Lung (tissue), 12 donors: ENCODE measurements around the gene LHX8. TPM values are rescaled to one million over a fixed set of nuclear protein-coding genes. Genes with fewer than 3 reads are reported as not detected.
A peak's percentile ranks its signal among the peaks of the same experiment; 100 is the strongest.

ENCODE experiments used
- ATAC-seq: fragments of 200-7000 bp; cut with Tn5 transposase; one replicate; pipeline ENCODE4 v1.9.1; 2020; ENCODE audit warnings: moderate number of reproducible peaks; ENCODE audit not compliant: insufficient read depth, low FRiP score
- DNase-seq, 3 donors: peaks; one replicate each; pipeline ENCODE4 v3.0.0-alpha.2; 2013 to 2017
- H3K27ac ChIP-seq, 2 donors: one replicate each; pipeline ENCODE4 v1.5.1; 2013; ENCODE audit warnings: mild to moderate bottlenecking in 2 of 2, moderate library complexity in 2 of 2, control low read depth in 1 of 2, inconsistent platforms in 1 of 2, low read depth in 1 of 2, low read length in 1 of 2
- H3K27me3 ChIP-seq, 3 donors: one replicate each; pipeline ENCODE4 v1.5.1; 2013; ENCODE audit warnings: low read length in 2 of 3; ENCODE audit not compliant: control insufficient read depth in 3 of 3, insufficient read depth in 3 of 3
- H3K36me3 ChIP-seq, 4 donors: one replicate each; pipeline ENCODE4 v1.5.1; 2013; ENCODE audit warnings: low read length in 4 of 4, mild to moderate bottlenecking in 1 of 4, moderate library complexity in 1 of 4; ENCODE audit not compliant: control insufficient read depth in 4 of 4, insufficient read depth in 4 of 4
- H3K4me1 ChIP-seq, 5 donors: one replicate each; pipeline ENCODE4 v1.5.1; 2013; ENCODE audit warnings: low read length in 5 of 5, mild to moderate bottlenecking in 2 of 5, moderate library complexity in 1 of 5; ENCODE audit not compliant: control insufficient read depth in 5 of 5, insufficient read depth in 5 of 5
- H3K4me3 ChIP-seq: one replicate; pipeline ENCODE4 v1.5.1; 2013; ENCODE audit warnings: mild to moderate bottlenecking, control low read depth, moderate library complexity
- H3K9ac ChIP-seq, 2 donors: one replicate each; pipeline ENCODE4 v1.5.1; 2013; ENCODE audit warnings: low read length in 2 of 2, control low read depth in 1 of 2; ENCODE audit not compliant: insufficient read depth in 1 of 2
- H3K9me3 ChIP-seq, 4 donors: one replicate each; pipeline ENCODE4 v1.5.1; 2013; ENCODE audit warnings: low read length in 3 of 4, mild to moderate bottlenecking in 1 of 4, moderate library complexity in 1 of 4; ENCODE audit not compliant: control insufficient read depth in 4 of 4, insufficient read depth in 3 of 4
- CTCF ChIP-seq: IDR thresholded peaks from 2 replicates; pipeline ENCODE4 v1.5.1; 2012; ENCODE audit warnings: mild to moderate bottlenecking; ENCODE audit errors: control extremely low read depth, extremely low read depth
- WGBS, 2 donors: extraction: QIAGEN DNeasy Blood & Tissue Kit; methylation state at CpG; one replicate each; pipeline ENCODE4 v1.1.7; 2013; 5-methylcytosine and 5-hydroxymethylcytosine counted together
- polyA plus RNA-seq, 2 donors: library from polyadenylated mRNA; stranded (reverse); fragments of 200-250 nt; gene quantifications; one replicate each; pipeline ENCODE4 v1.2.1, GENCODE V29; 2013
- total RNA-seq, 2 donors: library from RNA; depleted of rRNA in 1 of 2; stranded (reverse); fragments of >200 nt in 1 of 2; gene quantifications; one replicate each; pipeline ENCODE4 v1.2.1, GENCODE V29; 2014 to 2021
- donor health status: control.
- donor health status: control.
- donor health status: Bipolar disorder and iron deficiency.
- donor health status: healthy.
- donor health status: DM: yes; HTN: yes; CAD: no.

LHX8 gene
- total and polyA plus RNA-seq, 4 donors = not detected

GRCh38 chr1:75198761-75199160 is 64.6 kb downstream of the LHX8 start:
- H3K4me3 ChIP-seq = no peak overlapping the region
- no peak for ATAC-seq
- DNase-seq = no peak
- WGBS, 2 donors = 89 to 97% methylated on average over 1 of the region's 1 CpG
- H3K9me3 ChIP-seq = no peaks in the 10 kb centered on the region
- H3K9ac ChIP-seq = no peak overlapping the region
- H3K27me3 ChIP-seq = peaks cover 0 to 8% (median 0%) of the 10 kb centered on the region in 3 donors
- H3K4me1 ChIP-seq = no peaks in the 10 kb centered on the region
- no peak overlapping the region for H3K27ac ChIP-seq
- H3K36me3 ChIP-seq = no peaks in the 10 kb centered on the region
- no peak for TF ChIP-seq CTCF

- ATAC-seq (no peak), DNase-seq (no peak)
- H3K4me1 ChIP-seq = no peaks in the 10 kb centered on the region
- H3K4me3 ChIP-seq = no peak overlapping the region
- H3K27me3 ChIP-seq = peaks cover 0 to 8% (median 0%) of the 10 kb centered on the region in 3 donors
- no peak overlapping the region for H3K27ac ChIP-seq
- no peak for TF ChIP-seq CTCF
- H3K36me3 ChIP-seq = no peaks in the 10 kb centered on the region
- no peaks in the 10 kb centered on the region for H3K9me3 ChIP-seq
- WGBS, 2 donors = 90 to 94% methylated on average over 4 of the region's 4 CpGs
- no peak overlapping the region for H3K9ac ChIP-seq
Observed at GRCh38 chr1:75202751-75203150, 68.6 kb downstream of the LHX8 start.

- Histone ChIP-seq H3K9me3 (no peaks in the 10 kb centered on the region), H3K27me3 (peaks cover 0 to 4% (median 0%) of the 10 kb centered on the region in 3 donors), H3K36me3 (no peaks in the 10 kb centered on the region), H3K9ac (no peak overlapping the region), H3K27ac (no peak overlapping the region), H3K4me1 (no peaks in the 10 kb centered on the region), H3K4me3 (no peak overlapping the region)
- ATAC-seq = peak; percentile 47
- TF ChIP-seq CTCF = peak; percentile 33
- peak in 2 of 3 donors; percentile 50 to 70 for DNase-seq
- 32 to 33% methylated on average over 8 of the region's 8 CpGs for WGBS, 2 donors
Observed at GRCh38 chr1:75203415-75204277, 69.5 kb downstream of the LHX8 start.
